Posterior cingulate gyrus (tissue), 11 donors: ENCODE measurements around the gene RHNO1.
A peak's percentile ranks its signal among the peaks of the same experiment; 100 is the strongest.

Experiments
- DNase-seq, 10 donors: peaks; one replicate each; pipeline versions ENCODE4 v3.0.0 to v3.0.0-alpha.2; 2020 to 2021; ENCODE audit warnings: mixed read lengths in 3 of 10
- intact Hi-C: fragments of 100-400 bp; cut with DNase I; formaldehyde crosslinking; loops from one replicate; pipeline ENCODE4 v1.15.1; 2023

Gene RHNO1

DNA sequence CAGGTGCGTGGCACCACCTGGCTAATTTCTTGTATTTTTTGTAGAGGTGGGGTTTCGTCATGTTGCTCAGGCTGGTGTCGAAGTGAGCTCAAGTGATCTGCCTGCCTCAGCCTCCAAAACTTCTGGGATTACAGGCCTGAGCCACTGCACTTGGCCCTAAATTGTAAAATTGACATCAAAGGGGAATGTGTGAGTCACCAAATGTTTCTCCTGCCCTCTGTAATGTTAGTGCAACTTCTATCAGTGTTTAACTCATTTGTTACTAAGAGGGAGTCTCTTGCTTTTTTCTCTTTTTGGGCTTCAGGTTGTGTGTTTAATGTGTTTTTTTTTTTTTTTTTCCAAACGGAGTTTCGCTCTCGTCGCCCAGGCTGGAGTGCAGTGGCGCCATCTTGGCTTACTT, 16.0 kb downstream of the RHNO1 start:
- DNase-seq: no peak
- intact Hi-C loops: loop anchor here (5.0 kb wide), 1 partner anchor 144 kb away; no protein-coding TSS in a partner anchor

DNA sequence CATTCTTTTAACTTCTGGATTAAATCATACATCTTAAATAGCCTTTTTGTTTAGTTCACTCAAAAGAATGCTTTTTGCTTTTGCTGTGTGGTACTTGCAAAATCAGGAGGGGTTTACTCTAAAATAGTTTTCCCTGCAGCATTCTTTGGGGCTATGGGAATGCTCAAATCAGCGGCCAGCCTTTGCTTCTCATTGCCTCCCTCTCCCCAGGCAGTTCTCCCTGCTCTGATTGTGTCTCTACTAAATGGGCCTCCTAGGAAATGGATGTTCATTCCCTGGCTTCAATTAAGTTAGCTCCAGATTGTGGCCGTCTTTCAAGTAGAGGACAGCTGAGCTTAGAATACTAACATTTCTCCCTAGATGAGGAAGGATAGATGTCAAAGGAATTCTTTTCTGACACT, 18.0 kb downstream of the RHNO1 start:
- intact Hi-C loops: no loop called here
- no peak for DNase-seq

DNA sequence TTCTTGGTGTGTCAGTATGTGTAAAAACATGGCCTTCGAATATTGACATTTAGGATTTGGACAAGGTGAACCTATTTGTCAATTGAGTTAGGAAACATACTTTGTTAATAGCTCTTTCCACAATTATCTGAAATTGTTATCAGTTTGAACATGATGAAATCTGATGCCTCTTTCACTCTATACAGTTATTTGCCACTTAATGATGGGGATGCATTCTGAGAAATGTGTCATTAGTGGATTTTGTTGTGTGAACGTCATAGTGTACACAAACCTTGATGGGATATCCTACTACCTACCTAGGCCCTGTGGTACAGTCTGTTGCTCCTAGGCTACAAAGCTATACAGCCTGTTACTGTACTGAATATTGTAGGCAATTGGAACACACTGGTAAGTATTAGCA, 18.5 kb downstream of the RHNO1 start:
- no peak for DNase-seq

DNA sequence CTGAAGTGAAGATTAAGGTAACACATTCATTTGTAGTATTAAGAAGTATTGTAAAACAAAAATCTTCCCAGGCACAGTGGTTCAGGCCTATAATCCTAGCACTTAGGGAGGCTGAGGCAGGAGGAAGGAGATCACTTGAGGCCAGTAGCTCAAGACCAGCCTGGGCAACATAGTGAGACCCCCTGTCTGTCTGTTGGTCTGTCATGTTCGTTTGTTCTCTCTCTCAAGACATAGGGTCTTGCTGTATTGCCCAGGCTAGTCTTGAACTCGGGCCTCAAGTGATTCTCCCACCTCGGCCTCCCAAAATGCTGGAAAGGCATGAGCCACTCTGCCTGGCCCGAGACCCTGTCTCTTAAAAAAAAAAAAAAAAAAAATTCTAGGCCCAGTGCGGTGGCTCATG, 20.4 kb downstream of the RHNO1 start:
- no peak for DNase-seq
- intact Hi-C loops: no loop called here

More for the DNA sequence above, 18.5 kb downstream of the RHNO1 start:
- intact Hi-C loops: no loop called here

DNA sequence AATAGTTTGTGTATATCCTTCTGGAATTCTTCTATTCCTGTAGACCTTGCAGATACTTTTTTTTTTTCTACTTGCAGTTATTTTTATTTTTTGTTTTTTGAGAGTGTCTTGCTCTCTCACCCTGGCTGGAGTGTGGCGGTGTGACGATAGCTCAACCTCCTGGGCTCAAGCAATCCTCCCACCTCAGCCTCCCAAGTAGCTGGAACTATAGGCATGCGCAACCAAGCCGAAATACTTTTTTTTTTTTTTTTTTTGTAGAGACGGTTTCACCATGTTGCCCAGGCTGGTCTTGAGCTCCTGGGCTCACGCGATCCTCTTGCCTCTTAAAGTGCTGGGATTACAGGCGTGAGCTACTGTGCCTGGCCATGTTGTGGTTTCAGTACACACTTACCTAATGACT, 23.6 kb downstream of the RHNO1 start:
- DNase-seq: no peak
- intact Hi-C loops: no loop called here

DNA sequence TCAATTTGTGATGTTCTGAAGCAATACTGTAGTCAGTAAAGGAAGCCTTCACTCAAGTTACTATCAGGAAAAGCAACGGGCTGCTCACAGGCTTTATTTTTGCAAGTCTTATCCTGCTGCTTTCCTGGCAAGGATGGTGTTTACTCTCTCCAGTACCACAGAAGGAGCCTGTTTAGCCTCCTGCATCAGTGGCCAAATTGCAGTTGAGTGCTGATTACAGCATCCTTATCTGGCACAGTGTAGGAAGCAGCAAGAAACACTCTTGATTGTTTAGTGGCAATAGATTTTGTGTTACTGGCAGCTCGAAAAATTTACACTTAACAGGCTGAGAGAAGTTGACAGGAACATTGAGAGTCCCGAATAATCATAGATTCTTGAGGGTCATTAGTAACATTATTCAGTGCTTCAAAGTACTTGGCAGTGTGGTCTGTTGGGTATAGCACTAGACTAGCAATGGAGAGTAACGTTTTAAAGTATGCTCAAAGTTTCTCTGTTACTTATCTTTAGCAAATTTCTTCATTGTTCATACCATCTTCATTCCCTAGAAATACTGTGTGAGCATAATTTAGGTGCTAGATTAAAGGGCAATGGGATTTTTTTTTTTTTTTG, 25.4 kb downstream of the RHNO1 start:
- intact Hi-C loops: no loop called here
- peak in 4 of 10 donors; percentile 17 to 83 (median 38) for DNase-seq

DNA sequence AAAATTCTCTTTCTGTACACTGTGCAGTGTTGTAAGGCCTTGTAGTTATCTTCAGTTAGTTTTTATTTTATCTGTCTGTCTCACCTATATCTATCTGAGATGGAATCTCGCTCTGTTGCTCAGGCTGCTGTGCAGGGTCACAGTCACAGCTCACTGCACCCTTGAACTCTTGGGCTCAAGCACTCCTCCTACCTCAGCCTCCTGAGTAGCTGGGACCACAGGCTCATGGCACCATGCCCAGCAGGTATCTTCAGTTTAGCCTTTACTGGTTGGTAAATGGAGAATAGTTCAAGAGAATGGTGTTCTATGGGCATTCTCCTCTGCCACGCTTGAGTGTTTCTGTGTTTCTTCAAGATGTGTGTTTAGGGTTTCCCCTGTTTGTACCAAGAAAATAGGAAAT, 27.2 kb downstream of the RHNO1 start:
- intact Hi-C loops: no loop called here
- DNase-seq: no peak

DNA sequence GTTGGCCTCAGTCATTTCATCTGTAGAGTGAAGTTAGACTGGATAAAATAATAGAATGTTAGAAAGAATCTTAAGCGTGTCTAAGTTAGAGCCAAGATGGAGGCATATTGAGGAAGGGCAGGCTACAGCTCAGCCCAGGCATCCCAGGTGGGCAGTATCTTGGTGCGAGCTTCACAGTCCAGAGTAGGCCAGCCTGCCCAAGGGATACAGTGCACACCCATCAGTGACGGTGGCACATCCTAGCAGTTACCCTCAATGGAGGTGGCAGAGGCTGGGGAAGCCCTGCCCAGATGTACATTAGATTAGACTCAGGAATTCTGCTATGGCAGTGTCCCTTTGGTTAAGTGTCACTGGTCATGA, 35.2 kb downstream of the RHNO1 start:
- intact Hi-C loops: no loop called here
- DNase-seq: no peak

DNA sequence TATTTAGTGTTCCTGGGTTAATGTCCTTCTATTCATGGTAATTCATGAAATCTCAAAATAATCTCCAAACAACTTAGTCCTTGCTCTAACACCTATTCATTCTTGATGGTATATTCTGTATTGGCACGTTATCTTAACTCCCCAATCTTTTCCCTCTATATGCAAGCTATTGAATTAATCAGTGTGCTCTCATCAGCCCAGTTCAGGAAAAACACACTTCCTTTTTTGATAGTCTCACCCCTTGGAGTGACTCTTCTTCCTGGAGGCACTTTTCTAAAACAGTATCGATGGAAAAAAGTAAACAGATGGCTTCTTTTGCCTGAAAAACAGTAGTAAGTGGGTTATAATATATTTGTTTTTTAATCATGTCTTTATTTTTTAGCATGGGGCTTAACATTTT, 42.2 kb downstream of the RHNO1 start:
- intact Hi-C loops: no loop called here
- DNase-seq: no peak

DNA sequence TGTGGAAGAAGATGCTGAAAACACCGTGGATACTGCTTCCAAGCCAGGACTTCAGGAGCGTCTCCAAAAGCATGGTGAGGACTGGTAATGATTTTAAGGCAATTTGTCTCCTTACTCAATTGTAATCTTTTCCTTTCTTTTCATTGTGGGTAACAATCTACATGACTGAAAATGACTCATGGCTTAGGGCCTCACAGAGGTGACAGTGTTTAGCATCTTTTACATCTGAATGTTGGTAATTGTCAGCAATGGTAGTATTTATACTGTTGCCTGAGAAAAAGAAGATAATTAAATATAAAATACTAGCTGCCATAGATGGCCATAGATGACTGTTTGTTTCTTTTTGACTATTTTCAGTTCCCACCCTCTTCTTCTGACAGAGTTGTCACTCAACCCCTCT, 45.3 kb downstream of the RHNO1 start:
- intact Hi-C loops: no loop called here
- DNase-seq: no peak

DNA sequence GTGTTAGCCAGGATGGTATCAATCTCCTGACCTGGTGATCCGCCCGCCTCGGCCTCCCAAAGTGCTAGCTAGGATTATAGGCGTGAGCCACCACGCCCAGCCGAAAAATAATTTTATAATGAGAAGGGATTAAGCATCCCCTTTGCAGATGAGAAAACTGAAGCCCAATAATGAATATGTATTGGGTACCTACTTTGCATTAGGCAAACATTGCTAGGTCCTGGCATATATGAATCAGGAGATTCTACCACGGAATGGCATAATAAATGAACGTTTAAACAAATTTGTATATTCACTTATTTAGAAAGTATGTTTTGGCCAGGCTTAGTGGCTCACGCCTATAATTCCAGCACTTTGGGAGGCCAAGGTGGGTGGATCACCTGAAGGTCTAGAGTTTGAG, 46.0 kb downstream of the RHNO1 start:
- DNase-seq: no peak
- intact Hi-C loops: no loop called here

DNA sequence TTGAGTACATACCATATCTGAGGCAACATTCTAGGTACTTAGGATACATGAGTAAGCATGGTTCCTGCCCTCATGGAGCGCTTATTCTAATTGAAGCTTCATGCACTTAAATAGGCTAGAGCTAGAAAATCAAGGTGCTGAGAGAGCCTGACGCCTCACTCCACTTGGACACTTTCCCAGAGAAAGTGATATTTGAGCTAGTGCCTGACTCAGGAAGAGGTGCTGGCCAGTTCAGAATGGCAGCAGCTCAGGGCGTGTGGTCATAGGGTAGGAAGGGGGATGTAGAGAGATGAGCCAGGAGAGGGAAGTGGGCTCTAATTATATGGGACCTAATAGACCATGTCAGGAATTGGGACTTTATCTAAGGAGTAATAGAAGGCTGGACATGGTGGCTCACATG, 47.0 kb downstream of the RHNO1 start:
- peak in 1 of 10 donors; percentile 43 for DNase-seq
- intact Hi-C loops: no loop called here

DNA sequence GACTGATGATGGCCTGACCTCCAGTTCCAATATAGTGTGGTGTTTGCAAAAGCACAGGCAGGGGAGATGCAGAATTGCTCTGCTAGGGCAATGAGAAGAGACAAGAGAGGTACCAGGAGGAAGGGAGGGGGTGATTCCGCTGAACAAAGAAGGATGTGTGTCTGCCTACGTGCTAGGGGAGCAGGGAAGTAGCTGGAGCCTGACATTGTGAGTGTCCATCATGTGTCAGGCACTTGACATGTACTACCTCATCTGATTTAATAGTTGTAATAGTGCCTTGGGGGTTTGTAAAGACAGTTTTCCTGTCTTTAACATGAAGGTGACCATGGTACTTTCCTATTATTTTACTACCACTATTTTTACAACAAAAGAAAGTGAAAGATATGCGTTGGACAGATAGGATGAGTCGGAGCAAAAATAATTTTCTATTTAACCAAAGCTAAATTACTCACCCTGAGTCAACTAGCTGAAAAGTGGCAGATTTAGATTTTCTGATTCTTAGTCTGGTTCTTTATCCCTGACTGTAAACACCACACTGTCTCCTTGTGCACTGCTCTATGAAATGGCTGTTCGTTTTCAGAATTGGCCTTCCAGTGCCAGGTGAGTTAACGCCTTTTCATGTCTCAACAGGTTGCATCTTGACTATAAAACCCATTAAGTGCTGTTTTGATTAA, 48.4 kb downstream of the RHNO1 start:
- intact Hi-C loops: no loop called here
- no peak for DNase-seq

DNA sequence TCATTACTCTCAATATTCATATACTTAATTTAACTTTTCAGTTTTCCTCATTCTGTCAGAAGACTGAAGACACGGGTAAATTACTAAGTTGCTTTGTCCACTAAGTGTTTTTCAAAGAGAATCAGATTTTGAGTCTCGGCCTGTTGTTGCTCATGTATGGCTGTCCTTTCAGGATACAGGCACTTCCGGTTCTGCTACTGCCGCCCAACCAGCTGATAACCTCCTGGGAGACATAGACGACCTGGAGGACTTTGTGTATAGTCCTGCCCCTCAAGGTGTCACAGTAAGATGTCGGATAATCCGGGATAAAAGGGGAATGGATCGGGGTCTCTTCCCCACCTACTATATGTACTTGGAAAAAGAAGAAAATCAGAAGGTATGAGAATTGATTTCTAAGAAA, 53.8 kb downstream of the RHNO1 start:
- intact Hi-C loops: no loop called here
- DNase-seq: no peak

DNA sequence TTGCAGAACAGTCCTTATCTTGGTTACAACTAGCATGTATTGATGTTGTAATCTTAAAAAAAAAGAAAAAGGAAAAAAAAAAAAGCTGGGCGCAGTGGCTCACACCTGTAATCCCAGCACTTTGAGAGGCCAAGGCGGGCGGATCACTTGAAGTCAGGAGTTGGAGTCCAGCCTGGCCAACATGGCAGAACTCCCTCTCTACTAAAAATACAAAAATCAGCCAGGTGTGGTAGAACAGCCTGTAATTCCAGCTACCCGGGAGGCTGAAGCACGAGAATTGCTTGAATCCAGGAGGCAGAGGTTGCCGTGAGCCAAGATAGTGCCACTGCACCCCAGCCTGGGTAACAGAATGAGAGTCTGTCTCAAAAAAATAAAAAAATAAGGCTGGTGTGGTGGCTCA, 56.6 kb downstream of the RHNO1 start:
- intact Hi-C loops: no loop called here
- DNase-seq: no peak

DNA sequence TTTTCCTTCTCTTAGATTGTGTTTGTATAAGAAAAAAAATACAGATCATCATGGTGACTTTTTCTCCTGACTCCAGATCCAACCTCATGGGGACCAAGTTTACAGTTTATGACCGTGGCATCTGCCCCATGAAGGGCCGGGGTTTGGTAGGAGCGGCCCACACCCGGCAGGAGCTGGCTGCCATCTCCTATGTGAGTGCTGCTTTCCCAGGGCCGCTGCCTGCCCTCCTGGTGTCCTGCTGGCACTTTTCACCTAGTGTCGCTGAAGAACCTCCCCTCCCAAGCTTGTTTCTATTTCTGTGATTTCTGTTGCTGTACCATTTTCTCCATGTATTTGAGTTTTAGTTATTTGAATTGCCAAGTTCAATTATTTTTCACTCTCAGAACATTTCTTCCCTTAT, 57.3 kb downstream of the RHNO1 start:
- DNase-seq: no peak

DNA sequence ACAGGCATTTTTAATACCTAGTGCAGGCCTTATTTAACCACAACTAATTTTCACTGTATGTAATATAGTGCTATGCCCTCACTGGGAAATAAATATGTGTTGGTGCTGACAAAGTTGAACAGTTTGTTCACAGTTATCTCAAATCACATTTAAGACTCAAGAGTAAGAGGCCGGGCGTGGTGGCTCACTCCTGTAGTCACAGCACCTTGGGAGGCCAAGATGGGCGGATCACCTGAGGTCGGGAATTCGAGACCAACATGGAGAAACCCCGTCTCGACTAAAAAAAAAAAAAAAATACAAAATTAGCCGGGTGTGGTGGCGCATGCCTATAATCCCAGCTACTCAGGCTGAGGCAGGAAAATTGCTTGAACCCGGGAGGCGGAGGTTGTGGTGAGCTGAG, 59.3 kb downstream of the RHNO1 start:
- intact Hi-C loops: no loop called here
- peak in 1 of 10 donors; percentile 41 for DNase-seq

More for the DNA sequence above, 57.3 kb downstream of the RHNO1 start:
- intact Hi-C loops: no loop called here

DNA sequence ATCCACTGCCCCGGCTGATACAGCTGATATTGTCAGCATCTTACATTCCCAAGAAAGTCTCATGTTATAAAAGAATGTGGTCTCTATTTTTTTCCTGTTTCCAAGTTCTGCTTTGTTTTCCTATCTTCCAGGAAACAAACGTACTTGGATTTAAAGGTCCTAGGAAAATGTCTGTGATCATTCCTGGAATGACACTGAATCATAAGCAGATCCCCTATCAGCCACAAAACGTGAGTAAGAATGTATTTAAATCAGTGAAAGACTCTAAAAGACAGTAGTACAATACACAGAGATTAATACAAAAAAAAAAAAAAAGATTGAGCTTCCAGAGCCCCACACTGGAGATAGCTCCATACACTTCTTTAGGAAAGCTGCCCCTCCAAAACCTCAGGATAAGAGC, 60.5 kb downstream of the RHNO1 start:
- no peak for DNase-seq
- intact Hi-C loops: no loop called here
